Ishikawa (cell line): Measurements from ENCODE around the gene FGFBP1.

Experiments
- CEBPB ChIP-seq: IDR thresholded peaks from 2 replicates; pipeline ENCODE4 v1.6.1; 2012
- CREB1 ChIP-seq: IDR thresholded peaks from 2 replicates; pipeline ENCODE4 v1.6.1; 2012; ENCODE audit warnings: low read depth
- EGR1 ChIP-seq: IDR thresholded peaks from 2 replicates; pipeline ENCODE4 v1.6.1; 2012
- EP300 ChIP-seq: IDR thresholded peaks from 2 replicates; pipeline ENCODE4 v1.6.1; 2012; ENCODE audit warnings: borderline replicate concordance
- FOXM1 ChIP-seq: IDR thresholded peaks from 2 replicates; pipeline ENCODE4 v1.6.1; 2012; ENCODE audit warnings: low read depth, borderline replicate concordance
- MAX ChIP-seq: IDR thresholded peaks from 2 replicates; pipeline ENCODE4 v1.6.1; 2012
- NFIC ChIP-seq: IDR thresholded peaks from 2 replicates; pipeline ENCODE4 v1.6.1; 2012
- RAD21 ChIP-seq: IDR thresholded peaks from 2 replicates; pipeline ENCODE4 v1.6.1; 2012; ENCODE audit warnings: low read depth
- REST ChIP-seq: IDR thresholded peaks from 2 replicates; pipeline ENCODE4 v1.6.1; 2012; ENCODE audit warnings: low read depth, mild to moderate bottlenecking
- TAF1 ChIP-seq: IDR thresholded peaks from 2 replicates; pipeline ENCODE4 v1.6.1; 2012; ENCODE audit warnings: low read depth, mild to moderate bottlenecking
- TCF12 ChIP-seq: IDR thresholded peaks from 2 replicates; pipeline ENCODE4 v1.6.1; 2012; ENCODE audit warnings: low read depth
- TEAD4 ChIP-seq: IDR thresholded peaks from 2 replicates; pipeline ENCODE4 v1.6.1; 2012
- USF1 ChIP-seq: IDR thresholded peaks from 2 replicates; pipeline ENCODE4 v1.6.1; 2012
- YY1 ChIP-seq: IDR thresholded peaks from 2 replicates; pipeline ENCODE4 v1.6.1; 2012; ENCODE audit warnings: low read depth
- ZBTB7A ChIP-seq: IDR thresholded peaks from 2 replicates; pipeline ENCODE4 v1.6.1; 2012; ENCODE audit warnings: low read depth

The FGFBP1 gene

GRCh38 chr4:15925830-15926229, 12.7 kb downstream of the FGFBP1 start:
- peak; percentile 39 for TF ChIP-seq EP300
- peak; percentile 66 for TF ChIP-seq TCF12
- peak; percentile 62; the same call in 1 of the 2 replicates for TF ChIP-seq NFIC
- no peak for TF ChIP-seq ZBTB7A

- TF ChIP-seq CEBPB = no peak
- no peak for TF ChIP-seq EP300
- no peak for TF ChIP-seq YY1
- no peak for TF ChIP-seq ZBTB7A
- no peak for TF ChIP-seq MAX
- no peak for TF ChIP-seq EGR1
- TF ChIP-seq TEAD4 = no peak
- TF ChIP-seq TCF12 = no peak
- TF ChIP-seq TAF1 = no peak
- no peak for TF ChIP-seq FOXM1
- TF ChIP-seq NFIC = no peak
- TF ChIP-seq RAD21 = no peak
Measured at GRCh38 chr4:15921592-15921932, 17.0 kb downstream of the FGFBP1 start.

- TF ChIP-seq RAD21 (peak; percentile 15; the same call in 1 of the 2 replicates), MAX (no peak), TEAD4 (peak; percentile 96), TAF1 (no peak), FOXM1 (peak; percentile 86), CEBPB (peak; percentile 46; the same call in 1 of the 2 replicates), EGR1 (no peak), EP300 (peak; percentile 96), NFIC (peak; percentile 96), TCF12 (peak; percentile 92), YY1 (0 out of 2 replicates have a peak, but pooled peaks have one; percentile 26)
Measured at GRCh38 chr4:15920723-15921591, 17.6 kb downstream of the FGFBP1 start.

- TF ChIP-seq CREB1 (no peak), EP300 (0 out of 2 replicates have a peak, but pooled peaks have one; percentile 11), NFIC (peak; percentile 61)
Measured at GRCh38 chr4:15918484-15919129, 19.9 kb downstream of the FGFBP1 start.

- TF ChIP-seq TCF12 (no peak), ZBTB7A (no peak), REST (no peak), CEBPB (no peak), NFIC (no peak), CREB1 (no peak), TAF1 (no peak)
Measured at GRCh38 chr4:15917297-15917696, 21.2 kb downstream of the FGFBP1 start.

GRCh38 chr4:15914736-15915135, 23.8 kb downstream of the FGFBP1 start:
- TF ChIP-seq FOXM1 (no peak), MAX (0 out of 2 replicates have a peak, but pooled peaks have one; percentile 21)

GRCh38 chr4:15914291-15914690, 24.2 kb downstream of the FGFBP1 start:
- TF ChIP-seq ZBTB7A = no peak
- TF ChIP-seq EGR1 = no peak
- no peak for TF ChIP-seq YY1
- no peak for TF ChIP-seq TAF1
- no peak for TF ChIP-seq TCF12
- TF ChIP-seq EP300 = no peak
- TF ChIP-seq TEAD4 = no peak
- TF ChIP-seq USF1 = no peak
- TF ChIP-seq REST = no peak
